Neural cell (in vitro differentiated cells): ENCODE measurements around the gene ETV6.

Source experiments
- CTCF ChIP-seq: fragments of 450-650 bp; IDR thresholded peaks from 2 replicates; pipeline ENCODE4 v1.5.1; 2014; ENCODE audit warnings: antibody characterized with exemption, mild to moderate bottlenecking, moderate library complexity; ENCODE audit not compliant: poor library complexity, severe bottlenecking
- EP300 ChIP-seq: fragments of 450-650 bp; conservative IDR thresholded peaks from 2 replicates; pipeline ENCODE4 v1.6.1; 2014; ENCODE audit warnings: antibody characterized with exemption, mild to moderate bottlenecking, moderate library complexity; ENCODE audit not compliant: poor library complexity, severe bottlenecking
- EZH2 ChIP-seq: fragments of 200-600, 300-800 bp; shearing (Covaris generic), sonication (generic); IDR thresholded peaks from 2 replicates; pipeline ENCODE4 v1.6.1; 2014; ENCODE audit warnings: antibody characterized with exemption, low read length, borderline replicate concordance, mild to moderate bottlenecking; ENCODE audit not compliant: insufficient read depth, poor library complexity, severe bottlenecking
- MXI1 ChIP-seq: fragments of 450-650 bp; conservative IDR thresholded peaks from 2 replicates; pipeline ENCODE4 v1.6.1; 2014; ENCODE audit warnings: antibody characterized with exemption, mild to moderate bottlenecking; ENCODE audit not compliant: poor library complexity, severe bottlenecking
- POLR2AphosphoS5 ChIP-seq: IDR thresholded peaks from 2 replicates; pipeline ENCODE4 v1.6.1; 2012
- REST ChIP-seq: IDR thresholded peaks from 2 replicates; pipeline ENCODE4 v1.6.1; 2012; ENCODE audit warnings: borderline replicate concordance
- SMC3 ChIP-seq: fragments of 450-650 bp; conservative IDR thresholded peaks from 2 replicates; pipeline ENCODE4 v1.6.1; 2014; ENCODE audit warnings: antibody characterized with exemption, mild to moderate bottlenecking, moderate library complexity; ENCODE audit not compliant: poor library complexity

GRCh38 chr12:11870041-11870451 lies 220.6 kb downstream of the ETV6 start:
- no peak for TF ChIP-seq POLR2AphosphoS5
- no peak for TF ChIP-seq SMC3
- no peak for TF ChIP-seq REST
- no peak for TF ChIP-seq CTCF
- no peak for TF ChIP-seq EP300
- TF ChIP-seq EZH2, result no peak
- TF ChIP-seq MXI1, result no peak
